ENCODE data around the gene IGSF5. TPM values are rescaled to one million over a fixed set of nuclear protein-coding genes. Genes with fewer than 3 reads are reported as not detected.

IGSF5 gene
- total and polyA plus RNA-seq, 10 of the 15 experiments (the other 5 are each of a cell fraction or from before 2014, with no cell fraction given), result not detected

- no peak for TF ChIP-seq E2F8 (IDR thresholded peaks at IDR 0.05; ENCODE audit: low read depth, partially characterized antibody)
- TF ChIP-seq TBL1XR1 (IDR thresholded peaks at IDR 0.05; ENCODE audit: low read depth, low read length), result no peak
- no peak for TF ChIP-seq SUZ12 (IDR thresholded peaks at IDR 0.05; ENCODE audit: unreplicated experiment)
- TF ChIP-seq CEBPB (IDR thresholded peaks at IDR 0.05; ENCODE audit: borderline replicate concordance in 1 of 2, low read depth in 2 of 2, low read length in 2 of 2), result no peak
- TF ChIP-seq MTA2 (IDR thresholded peaks at IDR 0.05; ENCODE audit: low read depth), result no peak
- TF ChIP-seq NFYA (IDR thresholded peaks at IDR 0.05; ENCODE audit: borderline replicate concordance, low read depth, low read length), result no peak
- TF ChIP-seq FOXK2 (IDR thresholded peaks at IDR 0.05), result no peak
- no peak for TF ChIP-seq KAT2A (conservative IDR thresholded peaks at IDR 0.05; ENCODE audit: control insufficient read depth, low read depth, low read length)
- TF ChIP-seq CUX1 (IDR thresholded peaks at IDR 0.05; ENCODE audit: insufficient replicate concordance, low read depth, low read length), result no peak
- TF ChIP-seq CTCF (IDR thresholded peaks at IDR 0.05 in 2 of 3, conservative IDR thresholded peaks at IDR 0.05 in 1 of 3; ENCODE audit: control insufficient read depth in 2 of 3, extremely low read depth in 1 of 3, insufficient read depth in 1 of 3, low read depth in 3 of 3, low read length in 3 of 3), result peak; percentile 27 to 40 (median 30); a peak in 5 of 6 replicates
Measured at GRCh38 chr21:39715804-39716397, 29.1 kb upstream of the IGSF5 start (continued).

Measured in GM12878 (cell line).